Right lobe of liver (tissue), 6 donors: ENCODE measurements around the gene R3HCC1L. TPM values are rescaled to one million over a fixed set of nuclear protein-coding genes. Genes with fewer than 3 reads are reported as not detected.
"Not testable (repeated sequence)": the region's sequence is repeated elsewhere in the genome, so short reads cannot be mapped to it uniquely, and the experiment has no call there.

Experiments used
- ATAC-seq, 4 donors: fragments of 200-7000 bp; cut with Tn5 transposase; one replicate each; pipeline ENCODE4 v1.9.1; 2020; ENCODE audit warnings: mild to moderate bottlenecking in 4 of 4, moderate library complexity in 4 of 4
- DNase-seq, 3 donors: peaks; one replicate each; pipeline ENCODE4 v3.0.0-alpha.2; 2020
- H3K27ac ChIP-seq, 3 donors: fragments of 200-600 bp; one replicate each; pipeline ENCODE4 v1.8.0; 2022
- H3K27me3 ChIP-seq, 2 donors: fragments of 200-600 bp; one replicate each; pipeline ENCODE4 v1.8.0; 2022
- H3K36me3 ChIP-seq, 4 donors: fragments of 200-600 bp; sonication (generic) in 1 of 4; one replicate each; pipeline versions ENCODE4 v1.5.1 to v1.8.0; 2017 to 2022; ENCODE audit warnings: control low read depth in 1 of 4
- H3K4me1 ChIP-seq, 4 donors: fragments of 200-600 bp; sonication (generic) in 1 of 4; one replicate each; pipeline versions ENCODE4 v1.5.1 to v1.8.0; 2017 to 2022; ENCODE audit warnings: control low read depth in 1 of 4
- H3K4me3 ChIP-seq, 3 donors: fragments of 200-600 bp; one replicate each; pipeline ENCODE4 v1.8.0; 2022
- H3K9me3 ChIP-seq, 4 donors: fragments of 200-600 bp; sonication (generic) in 1 of 4; one replicate each; pipeline versions ENCODE4 v1.5.1 to v1.8.0; 2017 to 2022; ENCODE audit warnings: control low read depth in 1 of 4
- CTCF ChIP-seq, 4 donors: fragments of 200-600 bp in 3 of 4; fragments of 450-650 bp in 1 of 4; IDR thresholded peaks; one replicate each; pipeline versions ENCODE4 v1.5.1 to v1.8.0; 2016 to 2022; ENCODE audit warnings: antibody characterized with exemption in 4 of 4, mild to moderate bottlenecking in 2 of 4
- POLR2A ChIP-seq: fragments of 450-650 bp; IDR thresholded peaks from one replicate; pipeline ENCODE4 v1.6.1; 2017; ENCODE audit warnings: antibody characterized with exemption, mild to moderate bottlenecking
- WGBS: methylation state at CpG from one replicate; pipeline ENCODE4 v1.1.6; 2018; ENCODE audit warnings: low coverage, low lambda C conversion rate; ENCODE audit not compliant: insufficient coverage; ENCODE audit errors: missing lambda C conversion rate; 5-methylcytosine and 5-hydroxymethylcytosine counted together
- intact Hi-C, 2 donors: fragments of 100-400 bp; cut with DNase I; formaldehyde crosslinking; loops; one replicate each; pipeline versions ENCODE4 v1.11.2 to v1.14.1; 2022
- total RNA-seq, 6 experiments: library from RNA; depleted of rRNA in 2 of 6; stranded (reverse); fragments of >200 nt in 2 of 6; fragmentation: NEBNext Ultra II Directional in 3 of 6; extraction: Animal tissue kit (Norgen Biotek cat#: 25700) in 3 of 6; gene quantifications; one replicate each; pipeline versions ENCODE4 v1.1.0 to v1.2.4, GENCODE V29; 2016 to 2023
- donor health status: DM: no; HTN: yes; CAD: no.
- donor health status: DM: no; HTN: no; CAD: no.
- donor health status: DM: no; HTN: no; CAD: no.
- donor health status: DM: no; HTN: yes; CAD: no.
- donor health status: DM: no; HTN: yes; CAD: no.

Gene R3HCC1L
- total RNA-seq, 6 experiments from 2014 or later: 5.0 to 6.5 (median 5.5) TPM

DNA sequence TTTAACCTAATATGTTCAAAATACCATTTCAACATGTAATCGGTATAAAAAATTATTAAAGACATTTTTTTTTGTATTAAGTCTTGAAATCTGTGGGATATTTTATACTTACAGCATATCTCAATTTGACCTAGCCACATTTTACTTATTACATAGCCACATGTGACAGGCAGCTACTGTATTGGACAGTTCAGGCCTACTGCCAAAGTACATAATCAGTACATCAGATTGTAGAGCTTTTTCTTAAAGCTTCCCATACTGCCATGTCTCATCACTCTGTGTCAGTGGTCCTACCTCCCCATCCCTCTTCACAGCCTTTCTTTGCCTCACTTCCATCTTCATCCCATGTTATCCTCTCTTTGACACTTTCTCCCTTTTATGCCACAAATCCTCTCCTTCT lies 90.5 kb downstream of the R3HCC1L start:
- 94% methylated on average over 1 of the region's 1 CpG for WGBS
- Histone ChIP-seq H3K4me1 (no peaks in the 10 kb centered on the region), H3K9me3 (peaks cover 0 to under 1% (median 0%) of the 10 kb centered on the region in 4 donors), H3K4me3 (no peak overlapping the region), H3K27ac (no peak overlapping the region), H3K36me3 (no peaks in the 10 kb centered on the region), H3K27me3 (no peaks in the 10 kb centered on the region)
- ATAC-seq (no peak), DNase-seq (no peak)
- TF ChIP-seq CTCF (IDR thresholded peaks at IDR 0.05) (no peak), POLR2A (no peak)
- intact Hi-C loops: no loop called here

DNA sequence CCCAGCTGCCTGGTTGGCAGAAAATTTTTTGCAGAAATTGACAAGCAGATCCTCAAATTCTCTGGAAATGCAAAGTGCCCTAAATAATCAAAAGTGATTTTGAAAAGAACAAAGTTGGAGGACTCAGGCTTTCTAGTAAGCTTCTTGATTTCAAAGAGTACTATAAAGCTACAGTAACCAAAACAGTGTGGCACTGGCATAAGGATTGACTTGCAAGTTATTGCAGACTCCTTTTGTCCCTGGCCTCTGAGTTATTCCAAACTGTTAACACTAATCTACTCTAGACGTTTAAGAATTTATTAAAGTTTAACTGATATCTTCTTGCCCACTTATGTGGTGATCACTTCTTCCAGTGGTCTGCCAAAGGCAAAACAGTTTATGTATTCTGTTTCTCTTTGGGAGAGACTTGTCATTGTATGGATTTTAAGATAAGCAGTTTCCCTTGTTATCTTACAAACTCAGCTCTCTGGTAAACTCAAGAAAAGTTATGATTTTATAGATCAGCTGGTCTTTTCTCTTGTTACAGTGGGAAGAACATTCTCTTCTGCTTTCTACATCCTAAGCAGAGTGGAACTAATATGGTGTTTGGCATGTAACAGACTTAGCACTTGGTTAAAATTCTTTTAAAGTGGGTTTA lies 92.2 kb downstream of the R3HCC1L start:
- Histone ChIP-seq H3K36me3 (no peaks in the 10 kb centered on the region), H3K4me1 (no peaks in the 10 kb centered on the region), H3K27ac (no peak overlapping the region), H3K9me3 (no peaks in the 10 kb centered on the region), H3K27me3 (no peaks in the 10 kb centered on the region), H3K4me3 (no peak overlapping the region)
- 57% methylated on average over 1 of the region's 1 CpG for WGBS
- no peak for DNase-seq
- ATAC-seq: no peak
- intact Hi-C loops: no loop called here
- TF ChIP-seq CTCF (IDR thresholded peaks at IDR 0.05): no peak
- no peak for TF ChIP-seq POLR2A

- WGBS: 92% methylated on average over 3 of the region's 3 CpGs
- H3K27ac ChIP-seq, H3K4me1 ChIP-seq, H3K9me3 ChIP-seq, H3K4me3 ChIP-seq, H3K27me3 ChIP-seq, DNase-seq, H3K36me3 ChIP-seq, ATAC-seq, intact Hi-C loops: not testable (repeated sequence)
Observed at GRCh38 chr10:98227713-98228112, 93.3 kb downstream of the R3HCC1L start.

DNA sequence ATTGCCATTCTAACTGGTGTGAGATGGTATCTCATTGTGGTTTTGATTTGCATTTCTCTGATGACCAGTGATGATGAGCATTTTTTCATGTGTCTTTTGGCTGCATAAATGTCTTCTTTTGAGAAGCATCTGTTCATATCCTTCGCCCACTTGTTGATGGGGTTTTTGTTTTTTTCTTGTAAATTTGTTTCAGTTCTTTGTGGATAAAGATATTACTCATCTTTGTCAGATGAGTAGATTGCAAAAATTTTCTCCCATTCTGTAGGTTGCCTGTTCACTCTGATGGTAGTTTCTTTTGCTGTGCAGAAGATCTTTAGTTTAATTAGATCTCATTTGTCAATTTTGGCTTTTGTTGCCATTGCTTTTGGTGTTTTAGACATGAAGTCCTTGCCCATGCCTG lies 93.8 kb downstream of the R3HCC1L start:
- H3K9me3 ChIP-seq, H3K27ac ChIP-seq, H3K36me3 ChIP-seq, ATAC-seq, intact Hi-C loops, H3K27me3 ChIP-seq, H3K4me3 ChIP-seq, H3K4me1 ChIP-seq, DNase-seq: not testable (repeated sequence)
- WGBS: 83% methylated on average over 1 of the region's 1 CpG

GRCh38 chr10:98231417-98231816 lies 97.0 kb downstream of the R3HCC1L start:
- TF ChIP-seq CTCF (IDR thresholded peaks at IDR 0.05) (no peak), POLR2A (no peak)
- ATAC-seq (no peak), DNase-seq (no peak)
- no peak overlapping the region for H3K27ac ChIP-seq
- peaks cover 0 to 16% (median 7%) of the 10 kb centered on the region in 4 donors for H3K36me3 ChIP-seq
- H3K4me3 ChIP-seq: no peak overlapping the region
- WGBS: 95% methylated on average over 4 of the region's 4 CpGs
- no peaks in the 10 kb centered on the region for H3K9me3 ChIP-seq
- no peaks in the 10 kb centered on the region for H3K4me1 ChIP-seq
- no peaks in the 10 kb centered on the region for H3K27me3 ChIP-seq
- intact Hi-C loops: no loop called here
